Keratinocyte (primary cell): Measurements from ENCODE around the gene RBM18.

ENCODE experiments used
- EZH2 ChIP-seq: IDR thresholded peaks from one replicate; pipeline ENCODE4 v1.6.1; 2012; ENCODE audit warnings: inconsistent platforms, mild to moderate bottlenecking, low read length, moderate library complexity
- TF ChIP-seq, protein P1 (sequence below), 3 experiments: IDR thresholded peaks in 1 of 3; conservative IDR thresholded peaks in 1 of 3; optimal IDR thresholded peaks in 1 of 3; 2 replicates in 2 of 3; 3 replicates in 1 of 3; pipeline versions ENCODE3 to v1.5.1; 2011; ENCODE audit warnings: low read length in 3 of 3, mild to moderate bottlenecking in 3 of 3, moderate library complexity in 2 of 3, control low read depth in 1 of 3, inconsistent platforms in 1 of 3; ENCODE audit not compliant: insufficient read depth in 2 of 3; ENCODE audit errors: extremely low read depth in 1 of 3

DNA sequence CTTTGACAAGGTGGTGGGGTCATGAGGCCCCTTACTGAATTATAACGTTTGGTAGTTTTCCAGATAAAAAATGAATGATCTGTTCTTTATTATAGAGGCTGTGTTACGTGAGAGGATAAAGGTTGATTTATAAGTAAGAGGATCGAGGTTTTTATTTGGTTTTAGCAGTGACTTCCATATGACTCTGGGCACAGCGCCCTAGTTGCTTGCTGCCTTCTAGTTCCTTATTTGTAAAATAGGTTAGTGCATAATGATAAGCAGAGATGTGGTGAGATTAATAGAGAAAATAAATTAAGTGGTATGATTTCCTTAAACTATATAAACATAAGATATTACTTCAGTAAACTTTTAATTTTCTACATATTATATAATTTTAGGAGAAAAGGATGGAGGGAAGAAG is 29.9 kb upstream of the RBM18 start:
- TF ChIP-seq, protein P1, sequence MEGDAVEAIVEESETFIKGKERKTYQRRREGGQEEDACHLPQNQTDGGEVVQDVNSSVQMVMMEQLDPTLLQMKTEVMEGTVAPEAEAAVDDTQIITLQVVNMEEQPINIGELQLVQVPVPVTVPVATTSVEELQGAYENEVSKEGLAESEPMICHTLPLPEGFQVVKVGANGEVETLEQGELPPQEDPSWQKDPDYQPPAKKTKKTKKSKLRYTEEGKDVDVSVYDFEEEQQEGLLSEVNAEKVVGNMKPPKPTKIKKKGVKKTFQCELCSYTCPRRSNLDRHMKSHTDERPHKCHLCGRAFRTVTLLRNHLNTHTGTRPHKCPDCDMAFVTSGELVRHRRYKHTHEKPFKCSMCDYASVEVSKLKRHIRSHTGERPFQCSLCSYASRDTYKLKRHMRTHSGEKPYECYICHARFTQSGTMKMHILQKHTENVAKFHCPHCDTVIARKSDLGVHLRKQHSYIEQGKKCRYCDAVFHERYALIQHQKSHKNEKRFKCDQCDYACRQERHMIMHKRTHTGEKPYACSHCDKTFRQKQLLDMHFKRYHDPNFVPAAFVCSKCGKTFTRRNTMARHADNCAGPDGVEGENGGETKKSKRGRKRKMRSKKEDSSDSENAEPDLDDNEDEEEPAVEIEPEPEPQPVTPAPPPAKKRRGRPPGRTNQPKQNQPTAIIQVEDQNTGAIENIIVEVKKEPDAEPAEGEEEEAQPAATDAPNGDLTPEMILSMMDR (optimal IDR thresholded peaks at IDR 0.05 in 1 of 3, IDR thresholded peaks at IDR 0.05 in 1 of 3, conservative IDR thresholded peaks at IDR 0.05 in 1 of 3; ENCODE audit: extremely low read depth in 1 of 3, insufficient read depth in 2 of 3, low read length in 3 of 3), result no peak
- no peak for TF ChIP-seq EZH2
